ENCODE measurements around the gene COL4A2.
A peak's percentile ranks its signal among the peaks of the same experiment; 100 is the strongest.

Gene COL4A2

GRCh38 chr13:110554227-110554836 lies 247.2 kb downstream of the COL4A2 start:
- Mint-ChIP-seq H3K9me3 (no peaks in the 10 kb centered on the region), H3K36me3 (ENCODE audit: insufficient read depth) (no peaks in the 10 kb centered on the region), H3K27me3 (peaks cover 5 to 9% of the 10 kb centered on the region in 2 donors), H3K27ac (no peak overlapping the region), H3K4me1 (ENCODE audit: low read depth in 2 of 2) (peaks cover 0 to 8% of the 10 kb centered on the region in 2 donors), H3K4me3 (no peak overlapping the region)
- no peak for ATAC-seq (replicated peaks)
- DNase-seq, result no peak

- H3K27me3 Mint-ChIP-seq, result peaks cover 5 to 9% of the 10 kb centered on the region in 2 donors
- no peaks in the 10 kb centered on the region for H3K9me3 Mint-ChIP-seq
- H3K36me3 Mint-ChIP-seq (ENCODE audit: insufficient read depth), result no peaks in the 10 kb centered on the region
- ATAC-seq (replicated peaks) (no peak), DNase-seq (no peak)
- H3K27ac Mint-ChIP-seq, result no peak overlapping the region
- H3K4me3 Mint-ChIP-seq, result no peak overlapping the region
- peaks cover 0 to 7% of the 10 kb centered on the region in 2 donors for H3K4me1 Mint-ChIP-seq (ENCODE audit: low read depth in 2 of 2)
These were observed 247.9 kb downstream of the COL4A2 start for GRCh38 chr13:110554946-110555345.

GRCh38 chr13:110555601-110556223 lies 248.6 kb downstream of the COL4A2 start:
- no peak overlapping the region for H3K4me3 Mint-ChIP-seq
- DNase-seq (no peak), ATAC-seq (replicated peaks) (no peak)
- H3K9me3 Mint-ChIP-seq, result no peaks in the 10 kb centered on the region
- H3K27ac Mint-ChIP-seq, result no peak overlapping the region
- peaks cover 5 to 9% of the 10 kb centered on the region in 2 donors for H3K27me3 Mint-ChIP-seq
- no peaks in the 10 kb centered on the region for H3K36me3 Mint-ChIP-seq (ENCODE audit: insufficient read depth)
- H3K4me1 Mint-ChIP-seq (ENCODE audit: low read depth in 2 of 2), result peaks cover 4 to 11% of the 10 kb centered on the region in 2 donors

- H3K9me3 Mint-ChIP-seq, result no peaks in the 10 kb centered on the region
- no peaks in the 10 kb centered on the region for H3K36me3 Mint-ChIP-seq (ENCODE audit: insufficient read depth)
- DNase-seq (no peak), ATAC-seq (replicated peaks) (no peak)
- peaks cover 9 to 13% of the 10 kb centered on the region in 2 donors for H3K4me1 Mint-ChIP-seq (ENCODE audit: low read depth in 2 of 2)
- H3K4me3 Mint-ChIP-seq, result no peak overlapping the region
- peaks cover 4 to 5% of the 10 kb centered on the region in 2 donors for H3K27me3 Mint-ChIP-seq
- no peak overlapping the region for H3K27ac Mint-ChIP-seq
These were observed 249.1 kb downstream of the COL4A2 start for GRCh38 chr13:110556224-110556606.

- Mint-ChIP-seq H3K4me3 (no peak overlapping the region), H3K27me3 (peaks cover 0 to 5% of the 10 kb centered on the region in 2 donors), H3K9me3 (no peaks in the 10 kb centered on the region), H3K4me1 (ENCODE audit: low read depth in 2 of 2) (peaks cover 13 to 15% of the 10 kb centered on the region in 2 donors), H3K36me3 (ENCODE audit: insufficient read depth) (no peaks in the 10 kb centered on the region), H3K27ac (no peak overlapping the region)
- ATAC-seq (replicated peaks) (no peak), DNase-seq (no peak)
These were observed 250.0 kb downstream of the COL4A2 start for GRCh38 chr13:110557082-110557481.

- peaks cover 13 to 19% of the 10 kb centered on the region in 2 donors for H3K4me1 Mint-ChIP-seq (ENCODE audit: low read depth in 2 of 2)
- no peak for ATAC-seq (replicated peaks)
- no peaks in the 10 kb centered on the region for H3K36me3 Mint-ChIP-seq (ENCODE audit: insufficient read depth)
These were observed 250.7 kb downstream of the COL4A2 start for GRCh38 chr13:110557610-110558305.

GRCh38 chr13:110559429-110559943 lies 252.4 kb downstream of the COL4A2 start:
- Mint-ChIP-seq H3K36me3 (ENCODE audit: insufficient read depth) (no peaks in the 10 kb centered on the region), H3K4me3 (peak overlapping the region in 1 of 2 donors; percentile 90)
- ATAC-seq (replicated peaks), result no peak

More at GRCh38 chr13:110557610-110558305, 250.7 kb downstream of the COL4A2 start:
- no peaks in the 10 kb centered on the region for H3K9me3 Mint-ChIP-seq
- DNase-seq, result no peak
- no peak overlapping the region for H3K27ac Mint-ChIP-seq
- peaks cover 0 to 5% of the 10 kb centered on the region in 2 donors for H3K27me3 Mint-ChIP-seq
- H3K4me3 Mint-ChIP-seq, result no peak overlapping the region

GRCh38 chr13:110559986-110560385 lies 252.9 kb downstream of the COL4A2 start:
- Mint-ChIP-seq H3K27me3 (peaks cover 7 to 18% of the 10 kb centered on the region in 2 donors), H3K4me1 (ENCODE audit: low read depth in 2 of 2) (peaks cover 18 to 22% of the 10 kb centered on the region in 2 donors), H3K9me3 (no peaks in the 10 kb centered on the region), H3K27ac (peak overlapping the region in 1 of 2 donors; percentile 68), H3K36me3 (ENCODE audit: insufficient read depth) (no peaks in the 10 kb centered on the region), H3K4me3 (peak overlapping the region; percentile 90 to 96)
- DNase-seq (no peak), ATAC-seq (replicated peaks) (no peak)

More at GRCh38 chr13:110559429-110559943, 252.4 kb downstream of the COL4A2 start:
- DNase-seq, result no peak
- H3K27ac Mint-ChIP-seq, result no peak overlapping the region
- H3K9me3 Mint-ChIP-seq, result no peaks in the 10 kb centered on the region
- H3K4me1 Mint-ChIP-seq (ENCODE audit: low read depth in 2 of 2), result peaks cover 18 to 22% of the 10 kb centered on the region in 2 donors
- peaks cover 2 to 13% of the 10 kb centered on the region in 2 donors for H3K27me3 Mint-ChIP-seq

- no peaks in the 10 kb centered on the region for H3K9me3 Mint-ChIP-seq
- DNase-seq (no peak), ATAC-seq (replicated peaks) (peak; percentile 2)
- peaks cover 18% of the 10 kb centered on the region in 2 donors for H3K4me1 Mint-ChIP-seq (ENCODE audit: low read depth in 2 of 2)
- peak overlapping the region; percentile 23 to 68 for H3K27ac Mint-ChIP-seq
- H3K4me3 Mint-ChIP-seq, result peak overlapping the region; percentile 90 to 96
- no peaks in the 10 kb centered on the region for H3K36me3 Mint-ChIP-seq (ENCODE audit: insufficient read depth)
- peaks cover 11 to 18% of the 10 kb centered on the region in 2 donors for H3K27me3 Mint-ChIP-seq
These were observed 253.7 kb downstream of the COL4A2 start for GRCh38 chr13:110560601-110561343.

- H3K9me3 Mint-ChIP-seq, result no peaks in the 10 kb centered on the region
- H3K4me3 Mint-ChIP-seq, result peak within 1 kb of the TSS; percentile 90 to 96
- H3K36me3 Mint-ChIP-seq (ENCODE audit: insufficient read depth), result no peaks in the 10 kb centered on the region
- H3K27ac Mint-ChIP-seq, result peak within 1 kb of the TSS; percentile 41 to 68
- peak; percentile 19 to 28 (median 24) for DNase-seq
- peak; percentile 74 for ATAC-seq (replicated peaks)
- peaks cover 18 to 24% of the 10 kb centered on the region in 2 donors for H3K27me3 Mint-ChIP-seq
- peaks cover 18% of the 10 kb centered on the region in 2 donors for H3K4me1 Mint-ChIP-seq (ENCODE audit: low read depth in 2 of 2)
These were observed 254.4 kb downstream of the COL4A2 start, which contains the start of gene RAB20 for GRCh38 chr13:110561344-110562035. TSS of gene RAB20 (minus strand) at chr13:110561722. CDS start at chr13:110561519, 203 bp downstream.

- H3K27ac Mint-ChIP-seq, result peak overlapping the region; percentile 41 to 62
- peaks cover 21 to 27% of the 10 kb centered on the region in 2 donors for H3K27me3 Mint-ChIP-seq
- DNase-seq (no peak), ATAC-seq (replicated peaks) (no peak)
- H3K36me3 Mint-ChIP-seq (ENCODE audit: insufficient read depth), result no peaks in the 10 kb centered on the region
- peak overlapping the region; percentile 90 to 96 for H3K4me3 Mint-ChIP-seq
- H3K9me3 Mint-ChIP-seq, result no peaks in the 10 kb centered on the region
- peaks cover 18% of the 10 kb centered on the region in 2 donors for H3K4me1 Mint-ChIP-seq (ENCODE audit: low read depth in 2 of 2)
These were observed 255.0 kb downstream of the COL4A2 start for GRCh38 chr13:110562036-110562597.
